ENCODE data around the gene GON4L.
A peak's percentile ranks its signal among the peaks of the same experiment; 100 is the strongest.
"Not testable (repeated sequence)": the region's sequence is repeated elsewhere in the genome, so short reads cannot be mapped to it uniquely, and the experiment has no call there.

GON4L gene

GRCh38 chr1:155873860-155874259, 16.8 kb upstream of the GON4L start:
- peak; percentile 69 for DNase-seq

- no peak for DNase-seq
Measured at GRCh38 chr1:155872527-155872926, 15.5 kb upstream of the GON4L start.

- peak; percentile 57 for DNase-seq
Measured at GRCh38 chr1:155871390-155871789, 14.4 kb upstream of the GON4L start.

- DNase-seq = no peak
Measured at GRCh38 chr1:155867766-155868165, 10.8 kb upstream of the GON4L start.

GRCh38 chr1:155864393-155864792, 7.4 kb upstream of the GON4L start:
- no peak for DNase-seq

GRCh38 chr1:155861896-155862295, 4.9 kb upstream of the GON4L start:
- DNase-seq = no peak

- no peak for DNase-seq
Measured at GRCh38 chr1:155860970-155861510, 4.0 kb upstream of the GON4L start.

GRCh38 chr1:155859881-155860871, 3.2 kb upstream of the GON4L start:
- peak; percentile 88 for DNase-seq

- DNase-seq = peak; percentile 100
Measured at GRCh38 chr1:155859234-155859829, 2.3 kb upstream of the GON4L start, which contains the start of gene SYT11. Gene SYT11, plus strand, starts transcription at chr1:155859567. Its CDS starts 195 bp downstream, at chr1:155859762.

GRCh38 chr1:155858800-155859233, 1.8 kb upstream of the GON4L start:
- no peak for DNase-seq

GRCh38 chr1:155856257-155856974, 598 bp downstream of the GON4L start:
- no peak for DNase-seq

GRCh38 chr1:155850345-155850744, 6.7 kb downstream of the GON4L start:
- DNase-seq = no peak

GRCh38 chr1:155847823-155848529, 9.0 kb downstream of the GON4L start:
- no peak for DNase-seq

GRCh38 chr1:155844860-155845421, 12.1 kb downstream of the GON4L start:
- DNase-seq = no peak

- no peak for DNase-seq
Measured at GRCh38 chr1:155840386-155840785, 16.6 kb downstream of the GON4L start.

GRCh38 chr1:155835548-155835947, 21.5 kb downstream of the GON4L start:
- DNase-seq = peak; percentile 22

- DNase-seq = not testable (repeated sequence)
Measured at GRCh38 chr1:155834927-155835399, 22.1 kb downstream of the GON4L start.

GRCh38 chr1:155834296-155834926, 22.6 kb downstream of the GON4L start:
- DNase-seq = peak; percentile 51

GRCh38 chr1:155833665-155834295, 23.2 kb downstream of the GON4L start:
- no peak for DNase-seq

GRCh38 chr1:155831279-155831976, 25.6 kb downstream of the GON4L start:
- DNase-seq = no peak

Data from NCI-H82 (cell line).